ENCODE results near the gene CST5. TPM values are rescaled to one million over a fixed set of nuclear protein-coding genes. Genes with fewer than 3 reads are reported as not detected.
A peak's percentile ranks its signal among the peaks of the same experiment; 100 is the strongest.

Gene CST5
- total and polyA plus RNA-seq, 3 donors from 2014 or later: not detected

- DNase-seq: peak; percentile 67
- Histone ChIP-seq H3K36me3 (ENCODE audit: low read depth, missing control alignments) (no peaks in the 10 kb centered on the region), H3K4me1 (no peaks in the 10 kb centered on the region), H3K9me3 (no peaks in the 10 kb centered on the region), H3K4me3 (no peak overlapping the region), H3K27ac (no peak overlapping the region), H3K27me3 (no peaks in the 10 kb centered on the region)
- 47% methylated on average over 8 of the region's 8 CpGs; no CpG with 5 or more reads in 1 of the 2 donors for WGBS, 2 donors
- intact Hi-C loops (cut with DNase I; ENCODE audit: low total_unique reads): no loop called here
- no peak for TF ChIP-seq POLR2A (IDR thresholded peaks at IDR 0.05)
- TF ChIP-seq CTCF (IDR thresholded peaks at IDR 0.05): peak; percentile 18 to 56 (median 51)
Measured at GRCh38 chr20:23889775-23890187, 10.2 kb upstream of the CST5 start.

- no peaks in the 10 kb centered on the region for H3K27me3 ChIP-seq
- no peak for TF ChIP-seq CTCF (IDR thresholded peaks at IDR 0.05)
- TF ChIP-seq POLR2A (IDR thresholded peaks at IDR 0.05): no peak
- WGBS, 2 donors: 50 to 52% methylated on average over 2 of the region's 2 CpGs
- peak; percentile 52 for DNase-seq
- no peaks in the 10 kb centered on the region for H3K4me1 ChIP-seq
- intact Hi-C loops (cut with DNase I; ENCODE audit: low total_unique reads): no loop called here
- H3K27ac ChIP-seq: no peak overlapping the region
- no peaks in the 10 kb centered on the region for H3K9me3 ChIP-seq
- no peaks in the 10 kb centered on the region for H3K36me3 ChIP-seq (ENCODE audit: low read depth, missing control alignments)
- H3K4me3 ChIP-seq: no peak overlapping the region
Measured at GRCh38 chr20:23887856-23888255, 8.3 kb upstream of the CST5 start.

GRCh38 chr20:23884771-23885162 is 5.2 kb upstream of the CST5 start:
- no peak for TF ChIP-seq CTCF (IDR thresholded peaks at IDR 0.05)
- TF ChIP-seq POLR2A (IDR thresholded peaks at IDR 0.05): no peak
- Histone ChIP-seq H3K4me3 (no peak overlapping the region), H3K27me3 (no peaks in the 10 kb centered on the region), H3K4me1 (no peaks in the 10 kb centered on the region), H3K9me3 (no peaks in the 10 kb centered on the region), H3K36me3 (ENCODE audit: low read depth, missing control alignments) (no peaks in the 10 kb centered on the region), H3K27ac (no peak overlapping the region)
- intact Hi-C loops (cut with DNase I; ENCODE audit: low total_unique reads): no loop called here
- DNase-seq: no peak
- WGBS, 2 donors: 90 to 93% methylated on average over 4 to 5 of the region's 5 CpGs

- H3K4me3 ChIP-seq: no peak overlapping the region
- H3K4me1 ChIP-seq: no peaks in the 10 kb centered on the region
- no peak for DNase-seq
- H3K36me3 ChIP-seq (ENCODE audit: low read depth, missing control alignments): no peaks in the 10 kb centered on the region
- WGBS, 2 donors: 78 to 84% methylated on average over 5 of the region's 5 CpGs
- H3K27me3 ChIP-seq: no peaks in the 10 kb centered on the region
- intact Hi-C loops (cut with DNase I; ENCODE audit: low total_unique reads): no loop called here
- no peak for TF ChIP-seq POLR2A (IDR thresholded peaks at IDR 0.05)
- no peak for TF ChIP-seq CTCF (IDR thresholded peaks at IDR 0.05)
- no peaks in the 10 kb centered on the region for H3K9me3 ChIP-seq
- no peak overlapping the region for H3K27ac ChIP-seq
Measured at GRCh38 chr20:23884136-23884770, 4.7 kb upstream of the CST5 start.

- no peaks in the 10 kb centered on the region for H3K4me1 ChIP-seq
- no peak overlapping the region for H3K27ac ChIP-seq
- WGBS, 2 donors: 61% methylated on average over 3 to 6 of the region's 6 CpGs
- no peak for DNase-seq
- TF ChIP-seq CTCF (IDR thresholded peaks at IDR 0.05): no peak
- no peak for TF ChIP-seq POLR2A (IDR thresholded peaks at IDR 0.05)
- intact Hi-C loops (cut with DNase I; ENCODE audit: low total_unique reads): no loop called here
- no peak overlapping the region for H3K4me3 ChIP-seq
- H3K9me3 ChIP-seq: no peaks in the 10 kb centered on the region
- H3K27me3 ChIP-seq: no peaks in the 10 kb centered on the region
- H3K36me3 ChIP-seq (ENCODE audit: low read depth, missing control alignments): no peaks in the 10 kb centered on the region
Measured at GRCh38 chr20:23881371-23881770, 1.8 kb upstream of the CST5 start.
